8988T (cell line): ENCODE data around the gene APLNR.
"Not testable (repeated sequence)": the region's sequence is repeated elsewhere in the genome, so short reads cannot be mapped to it uniquely, and the experiment has no call there.

Experiments used
- DNase-seq: peaks from one replicate; pipeline ENCODE4 v3.0.0; 2011

The APLNR gene

DNA sequence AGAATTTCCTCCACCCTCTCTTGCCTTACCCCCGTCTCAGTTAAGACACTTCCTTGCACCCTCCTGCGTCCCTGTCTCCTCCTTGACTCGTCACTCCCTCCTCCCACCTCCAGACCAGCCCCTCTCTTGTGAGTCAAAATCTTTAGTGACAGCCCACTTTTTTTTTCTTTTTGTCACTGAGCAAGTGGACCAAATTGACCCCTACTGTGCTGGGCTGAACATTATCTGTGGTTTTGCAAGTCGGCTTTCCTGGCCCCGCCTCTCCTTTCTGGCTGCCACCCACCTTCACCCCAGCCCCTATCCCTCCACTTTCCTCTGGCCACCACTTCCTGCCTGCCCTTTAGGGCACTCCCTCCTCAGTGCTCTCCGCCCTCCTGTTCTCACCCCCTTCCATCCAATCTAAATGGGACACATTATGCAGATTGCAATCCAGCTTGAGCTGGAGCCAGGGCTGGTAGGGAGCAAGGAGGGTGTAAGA, at the start of gene APLNR:
Gene APLNR (minus strand): TSS at position 47 of the 478 bp plus-strand sequence. CDS start 246 bp downstream, outside the sequence.
- no peak for DNase-seq

DNA sequence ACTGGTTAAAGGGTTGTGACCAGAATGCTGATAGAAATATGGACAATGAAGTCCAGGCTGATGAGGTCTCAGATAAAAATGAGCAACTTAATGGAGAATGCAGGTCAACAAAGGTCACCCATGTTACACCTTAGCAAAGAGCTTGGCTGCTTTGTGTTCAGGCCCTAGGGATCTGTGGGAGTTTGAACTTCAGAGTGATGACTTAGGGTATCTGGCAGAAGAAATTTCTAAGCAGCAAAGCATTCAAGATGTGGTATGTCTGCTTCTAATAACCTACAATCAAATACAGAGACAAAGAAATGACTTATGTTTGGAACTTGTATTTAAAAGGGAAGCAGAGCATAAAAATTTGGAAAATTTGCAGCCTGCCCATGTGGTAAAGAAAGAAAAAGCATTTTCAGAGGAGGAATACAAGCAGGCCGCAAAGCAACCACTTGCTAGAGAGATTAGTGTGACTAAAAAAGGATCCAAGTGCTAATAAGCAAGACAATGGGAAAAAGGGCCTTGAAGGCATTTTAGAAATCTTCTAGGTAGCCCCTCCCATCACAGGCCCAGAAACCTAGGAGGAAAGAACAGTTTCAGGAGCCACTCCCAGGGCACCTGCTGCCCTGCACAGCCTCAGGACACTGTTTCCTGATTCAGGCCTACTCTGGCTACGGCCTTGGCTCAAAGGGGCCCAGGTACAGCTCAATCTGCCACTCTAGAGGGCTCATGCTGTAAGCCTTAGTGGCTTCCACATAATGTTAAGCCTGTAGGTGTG, 46.4 kb upstream of the APLNR start:
- no peak for DNase-seq

DNA sequence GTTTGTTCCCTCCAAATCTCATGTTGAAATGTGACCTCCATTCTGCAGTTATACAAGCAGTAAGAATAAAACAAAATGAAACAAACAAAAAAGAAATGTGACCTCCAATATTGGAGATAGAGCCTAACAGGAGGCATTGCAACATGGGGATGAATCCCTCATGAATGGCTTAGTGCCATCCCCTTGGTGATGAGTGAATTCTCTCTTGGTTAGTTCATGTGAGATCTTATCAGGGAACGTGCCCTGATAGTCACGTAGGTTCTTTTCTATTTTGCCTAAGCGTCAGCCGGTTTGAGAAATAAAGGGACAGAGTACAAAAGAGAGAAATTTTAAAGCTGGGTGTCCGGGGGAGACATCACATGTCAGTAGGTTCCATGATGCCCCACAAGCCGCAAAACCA, 44.5 kb upstream of the APLNR start:
- DNase-seq = not testable (repeated sequence)

DNA sequence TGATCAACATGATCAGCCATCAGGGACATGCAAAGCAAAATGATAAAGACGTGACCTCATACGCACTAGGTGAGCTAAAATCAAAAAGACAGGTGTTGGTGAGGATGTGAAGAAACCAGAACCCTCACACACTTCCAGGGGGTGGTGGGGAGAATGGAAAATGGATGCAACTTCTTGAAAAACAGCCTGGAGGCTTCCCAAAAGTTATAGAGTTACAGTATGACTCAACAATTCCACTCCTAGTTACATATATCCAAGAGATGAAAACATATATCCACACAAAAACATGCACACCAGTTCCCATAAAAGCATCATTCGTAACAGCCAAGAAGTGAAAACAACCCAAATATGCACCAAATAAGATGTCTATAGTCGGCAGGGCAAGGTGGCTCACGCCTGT, 42.1 kb upstream of the APLNR start:
- DNase-seq = no peak

DNA sequence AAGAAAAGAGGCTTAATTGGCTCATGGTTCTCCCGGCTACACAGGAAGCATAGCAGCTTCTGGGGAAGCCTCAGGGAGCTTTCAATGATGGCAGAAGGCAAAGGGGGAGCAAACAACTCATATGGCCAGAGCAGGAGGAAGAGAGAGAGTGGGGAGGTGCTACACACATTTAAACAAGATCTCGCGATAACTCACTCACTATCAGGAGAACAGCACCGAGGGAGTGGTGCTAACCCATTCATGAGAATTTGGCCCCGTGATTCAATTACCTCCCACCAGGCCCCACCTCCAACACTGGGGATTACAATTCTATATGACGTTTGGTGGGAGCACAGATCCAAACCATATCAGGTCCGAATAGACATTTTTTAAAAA, 41.7 kb upstream of the APLNR start:
- DNase-seq = no peak

DNA sequence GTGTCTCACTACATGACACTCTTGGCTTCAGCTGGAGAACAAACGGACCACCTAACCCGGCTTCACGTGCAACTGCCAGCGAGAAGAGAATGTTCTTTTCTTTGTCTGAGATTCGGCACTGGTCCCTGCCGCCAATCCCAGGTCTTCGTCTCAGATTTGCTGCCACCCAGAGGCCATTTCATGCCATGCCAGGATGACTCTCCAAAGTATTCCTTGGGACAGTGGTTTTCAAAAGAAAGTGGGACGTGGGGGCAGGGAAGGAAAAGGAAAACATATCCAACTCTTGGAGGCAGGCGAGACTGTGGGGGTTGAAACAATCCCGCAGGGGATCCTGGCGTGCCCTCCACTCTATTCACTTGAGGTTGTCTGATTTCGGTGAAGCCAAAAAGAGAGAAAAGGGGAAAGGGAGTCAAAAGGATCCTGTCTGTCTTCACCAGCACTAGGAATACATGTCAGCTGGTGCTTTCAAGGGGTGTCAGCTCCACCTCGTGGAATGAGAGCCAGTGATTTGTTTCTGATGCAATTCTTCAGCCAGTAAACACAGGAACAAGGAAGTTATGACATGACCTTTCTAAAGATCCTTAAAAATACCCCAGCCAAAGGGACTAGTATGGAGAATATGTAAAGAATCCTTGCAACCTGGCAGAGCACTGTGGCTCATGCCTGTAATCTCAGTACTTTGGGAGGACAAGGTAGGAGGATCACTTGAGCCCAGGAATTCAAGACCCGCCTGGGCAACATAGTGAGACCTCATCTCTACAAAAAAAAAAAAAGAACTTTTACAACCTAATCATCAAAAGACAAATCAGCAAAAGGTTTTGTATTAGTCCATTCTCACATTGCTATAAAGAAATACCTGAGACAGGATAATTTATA, 41.0 kb upstream of the APLNR start:
- DNase-seq = peak; percentile 64

DNA sequence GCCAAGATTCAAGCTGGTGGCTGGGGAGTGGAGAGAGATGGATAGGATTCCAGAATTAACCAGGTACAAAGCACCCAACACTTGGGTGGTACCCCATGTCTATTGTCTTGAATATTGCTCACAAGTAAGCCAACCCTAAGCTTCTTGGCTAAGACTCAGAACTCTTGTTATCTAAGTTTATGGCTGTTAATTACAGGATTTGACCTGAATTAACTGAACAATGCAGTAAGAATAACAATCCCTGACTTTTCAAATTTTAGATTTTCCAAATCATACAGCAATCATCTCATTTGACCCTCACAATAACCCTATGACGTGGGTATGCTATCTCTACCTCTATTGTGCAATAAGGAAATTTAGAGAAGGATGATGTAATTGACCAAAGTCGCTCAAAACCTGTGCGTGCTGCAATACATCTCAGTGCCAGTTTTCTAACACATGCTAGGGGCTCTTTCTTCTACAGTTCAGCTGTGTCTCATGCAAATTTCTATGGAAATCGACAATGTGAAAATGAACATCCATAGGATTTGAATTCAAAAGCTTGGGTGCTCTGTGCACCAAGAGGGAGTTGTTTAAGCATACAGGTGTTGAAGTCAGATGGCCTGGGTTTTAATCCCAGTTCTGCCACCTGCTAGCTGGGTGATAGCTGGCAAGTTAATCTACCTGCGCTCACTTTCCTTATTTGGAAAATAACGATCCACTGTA, 40.1 kb upstream of the APLNR start:
- DNase-seq = no peak

DNA sequence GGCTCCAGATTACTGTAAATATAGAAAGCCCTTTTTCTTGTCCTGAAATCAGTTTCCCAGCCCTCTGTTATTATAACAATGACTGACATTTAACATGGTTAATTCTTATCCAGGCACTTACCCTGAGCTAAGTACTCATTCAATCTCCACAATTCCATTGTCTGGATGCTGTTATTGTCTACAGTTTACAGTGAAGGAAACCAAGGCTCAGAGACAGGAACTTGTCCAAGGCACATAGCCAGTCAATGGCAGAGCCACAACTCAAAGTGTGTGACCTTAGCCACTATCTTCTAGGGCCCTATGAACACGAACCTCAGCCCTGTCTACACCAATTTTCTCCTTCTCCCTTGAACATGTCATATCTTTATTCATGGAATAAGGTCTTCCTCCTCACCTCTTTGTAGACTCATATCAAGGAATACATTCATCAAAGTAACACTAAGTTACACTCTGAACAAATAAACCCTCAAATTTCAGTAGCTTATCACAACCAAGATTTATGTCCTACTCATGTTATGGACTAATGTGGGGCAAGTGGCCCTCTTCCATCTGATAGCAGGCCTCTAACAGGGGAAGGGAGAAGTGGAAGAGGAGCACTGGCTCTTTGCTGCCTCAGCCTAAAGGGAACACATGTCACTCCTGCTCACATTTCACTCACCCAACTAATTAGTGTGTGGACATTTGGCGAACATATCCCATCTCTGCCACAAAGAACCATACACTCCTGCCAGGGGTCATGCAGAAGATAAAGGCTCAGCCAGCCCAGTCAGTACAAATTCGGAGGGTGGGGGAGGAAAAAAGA, 39.3 kb upstream of the APLNR start:
- no peak for DNase-seq

DNA sequence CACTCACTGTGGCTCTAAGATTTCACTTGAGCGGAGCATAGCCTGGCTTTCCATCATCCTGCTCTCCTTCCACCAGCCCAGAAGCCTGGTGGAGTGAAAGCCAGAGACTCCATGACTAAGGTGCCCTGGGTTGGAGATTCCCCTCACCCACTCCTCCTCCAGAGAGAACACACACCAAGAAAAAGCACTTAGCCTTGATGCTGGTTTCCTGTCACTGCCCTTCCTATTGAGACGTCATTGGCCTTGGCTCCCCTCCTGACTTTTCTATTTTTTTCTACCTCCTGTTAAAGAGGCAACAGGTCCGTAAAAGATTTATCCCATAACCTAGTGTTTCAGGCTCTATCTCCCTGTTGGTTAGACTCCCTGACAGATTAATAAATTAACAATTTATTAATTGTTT, 38.5 kb upstream of the APLNR start:
- DNase-seq = no peak

DNA sequence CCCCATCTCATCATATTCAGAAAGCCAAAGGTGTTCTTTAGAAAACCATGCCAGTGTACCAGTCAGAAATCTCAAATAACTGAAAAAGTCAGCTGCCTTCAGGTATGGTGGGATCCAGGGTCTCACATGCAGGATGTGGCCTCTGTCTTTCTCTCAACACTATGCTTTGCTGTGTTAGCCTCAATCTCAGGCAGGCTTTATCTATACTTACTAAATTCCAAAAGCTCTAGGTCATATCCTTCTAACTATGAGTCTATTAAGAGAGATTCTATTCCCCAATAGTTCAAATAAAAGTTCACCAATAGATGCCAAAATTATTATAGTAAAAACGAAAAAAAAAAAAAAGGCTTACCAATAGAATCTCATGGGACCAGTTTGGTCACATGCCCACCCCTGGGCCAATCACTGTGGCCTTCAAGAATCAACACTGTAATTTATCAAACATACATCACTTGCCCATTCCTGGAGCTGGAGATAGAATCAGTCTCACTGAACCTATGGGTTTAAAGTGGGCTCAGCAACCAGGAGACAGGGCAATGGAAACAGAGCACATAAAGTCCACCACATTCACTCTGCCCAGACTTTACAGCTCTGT, 38.0 kb upstream of the APLNR start:
- DNase-seq = no peak

DNA sequence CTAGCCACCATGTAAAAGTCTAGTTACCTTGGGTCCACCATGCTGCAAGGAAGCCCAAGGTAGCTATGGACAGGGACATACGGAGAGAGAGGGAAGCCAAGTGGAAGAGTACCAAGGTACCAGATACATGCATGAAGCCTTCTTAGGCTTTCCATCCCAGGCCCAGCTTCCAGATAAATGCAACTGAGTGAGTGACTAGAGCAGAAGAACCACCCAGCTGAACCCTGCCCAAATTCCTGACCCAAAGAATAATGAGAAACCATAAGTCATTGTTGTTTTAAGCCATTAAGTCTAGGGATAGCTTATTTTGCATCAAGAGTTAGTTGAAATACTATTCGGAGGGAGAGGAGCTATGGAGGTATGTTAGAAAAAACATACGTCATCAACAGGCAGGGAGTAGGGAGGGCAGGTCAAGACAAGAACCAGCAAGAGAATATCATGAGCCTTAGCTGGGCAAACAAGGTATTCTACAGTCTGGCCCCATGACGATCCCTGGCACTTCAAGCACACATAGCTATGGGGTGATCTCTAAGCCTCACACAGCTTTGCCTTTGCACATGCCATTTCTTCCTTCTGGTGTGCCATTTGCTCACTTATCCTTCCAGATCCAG, 36.5 kb upstream of the APLNR start:
- no peak for DNase-seq

DNA sequence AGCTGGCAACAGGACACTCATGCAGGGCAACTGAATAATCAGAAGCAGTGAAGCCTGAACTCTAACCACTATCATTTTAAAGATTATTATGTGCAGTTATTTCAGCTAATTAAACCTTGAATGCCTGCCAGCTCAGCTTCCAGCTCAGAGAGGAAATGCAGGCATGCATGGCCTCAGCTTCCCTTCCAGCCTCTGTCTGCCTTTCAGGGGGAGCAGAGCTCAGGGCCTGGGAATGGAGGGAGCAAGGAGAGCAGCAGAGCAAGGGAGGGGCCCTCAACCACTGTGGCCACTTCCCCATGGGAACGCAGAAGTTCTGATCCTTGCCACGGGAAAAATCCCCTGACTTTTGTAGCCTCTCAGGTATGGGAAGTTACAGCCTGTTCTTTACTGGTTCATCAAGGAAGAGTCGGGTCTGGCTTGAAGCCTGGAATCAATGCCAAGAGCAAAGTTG, 32.5 kb upstream of the APLNR start:
- no peak for DNase-seq

DNA sequence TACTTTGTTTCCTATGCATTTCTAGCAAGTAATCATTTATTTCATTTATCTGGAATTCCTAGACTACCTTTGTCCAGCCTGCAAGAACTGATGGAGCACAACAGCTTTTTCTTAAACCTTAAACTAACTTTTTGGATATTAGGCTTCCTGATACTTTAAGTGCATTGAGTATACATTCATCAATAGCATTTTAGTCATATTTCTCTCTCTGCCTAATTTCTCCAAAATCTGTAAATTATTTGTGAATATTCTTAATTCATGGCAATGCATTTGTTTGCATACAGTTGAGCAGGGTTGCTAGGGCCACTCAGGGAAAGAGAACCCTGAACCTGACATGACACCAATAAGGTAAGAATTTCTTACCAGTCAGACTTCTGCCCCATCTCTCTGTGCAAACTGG, 29.1 kb upstream of the APLNR start:
- DNase-seq = no peak

DNA sequence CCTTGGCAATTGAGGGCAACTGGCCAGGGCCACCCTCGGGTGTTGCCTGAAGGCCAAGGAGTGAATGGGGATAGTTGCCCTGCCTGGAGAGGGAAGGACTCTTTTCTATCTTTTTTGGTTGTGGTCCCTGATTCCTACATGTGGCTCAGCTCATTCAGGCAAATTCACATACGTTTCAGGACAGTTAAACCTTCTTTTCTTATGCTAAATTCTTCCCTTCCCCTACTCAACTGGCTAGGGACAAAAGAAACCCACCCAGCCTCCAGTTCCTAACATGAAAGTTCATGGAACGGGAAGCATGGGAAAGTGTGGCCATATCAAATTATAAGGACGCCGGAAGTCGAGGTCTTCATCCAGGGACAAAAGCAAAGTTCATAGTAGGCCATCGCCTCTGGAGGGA, 26.3 kb upstream of the APLNR start:
- DNase-seq = no peak

DNA sequence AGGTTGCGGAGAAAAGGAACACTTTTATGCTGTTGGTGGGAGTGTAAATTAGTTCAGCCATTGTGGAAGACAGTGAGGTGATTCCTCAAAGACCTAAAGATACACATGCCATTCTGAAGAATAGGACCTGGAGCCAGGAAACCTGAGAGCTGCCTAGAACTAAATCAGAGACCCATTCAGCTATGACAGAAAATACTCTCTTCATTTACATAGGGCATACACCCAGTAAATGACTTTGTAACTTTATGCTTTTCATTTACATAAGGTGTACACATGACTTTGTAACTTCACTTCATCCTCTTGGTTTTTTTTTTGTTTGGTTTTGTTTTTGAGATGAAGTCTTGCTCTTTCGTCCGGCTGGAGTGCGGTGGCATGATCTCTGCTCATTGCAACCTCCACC, 25.1 kb upstream of the APLNR start:
- DNase-seq = no peak

DNA sequence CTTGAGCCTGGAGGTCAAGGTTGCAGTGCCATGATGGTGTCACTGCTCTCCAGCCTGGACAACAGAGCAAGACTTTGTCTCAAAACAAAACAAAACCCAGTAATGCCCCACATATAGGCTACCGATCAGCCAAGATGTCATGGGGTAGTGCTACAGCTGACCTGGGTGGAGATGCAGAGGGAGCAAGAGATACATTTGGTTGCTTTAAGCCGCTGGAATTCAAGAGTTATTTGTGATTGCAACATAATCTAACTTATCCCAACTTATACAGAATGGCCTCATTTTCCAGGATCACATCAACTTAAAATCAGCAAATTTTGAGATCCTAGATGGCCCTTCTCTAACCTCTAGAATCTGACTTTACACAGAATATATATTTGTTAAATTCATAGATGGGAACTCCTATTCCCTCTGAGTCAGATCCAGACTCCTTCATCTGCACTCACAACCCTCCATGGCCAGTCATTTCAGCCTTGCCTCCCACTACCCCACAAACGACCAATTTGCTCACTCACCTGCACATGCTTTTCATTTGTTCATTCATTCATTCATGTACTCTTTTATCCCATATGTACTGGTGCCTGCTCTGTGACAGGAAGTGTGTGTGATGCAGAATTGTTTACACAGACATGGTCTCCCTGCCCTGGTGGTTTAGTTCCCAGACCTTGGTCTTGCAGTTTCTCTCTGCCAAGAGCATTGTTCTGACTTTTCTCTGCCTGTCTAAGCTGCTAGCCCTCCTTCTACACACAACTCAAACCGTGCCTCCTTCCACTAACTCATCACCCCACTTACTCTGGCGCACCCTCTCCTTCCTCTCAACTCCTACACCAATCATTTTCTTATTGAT, 24.1 kb upstream of the APLNR start:
- no peak for DNase-seq

DNA sequence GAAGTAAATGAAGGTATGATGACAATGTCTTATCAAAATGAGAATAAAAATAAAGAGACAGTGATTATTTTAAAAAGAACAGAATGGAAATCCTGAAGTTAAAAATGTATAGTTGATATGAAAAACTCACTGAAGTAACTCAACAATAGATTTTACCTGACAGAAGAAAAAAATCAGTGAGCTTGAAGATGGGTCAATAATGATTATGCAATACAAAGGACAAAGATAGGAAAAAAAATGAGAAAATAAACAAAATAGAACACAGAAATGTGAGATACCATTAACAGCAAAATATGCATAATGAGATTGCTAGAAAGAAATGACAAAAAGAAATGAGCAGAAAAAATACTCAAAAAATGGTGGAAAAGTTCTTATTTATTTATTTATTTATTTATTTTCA, 19.1 kb upstream of the APLNR start:
- no peak for DNase-seq

DNA sequence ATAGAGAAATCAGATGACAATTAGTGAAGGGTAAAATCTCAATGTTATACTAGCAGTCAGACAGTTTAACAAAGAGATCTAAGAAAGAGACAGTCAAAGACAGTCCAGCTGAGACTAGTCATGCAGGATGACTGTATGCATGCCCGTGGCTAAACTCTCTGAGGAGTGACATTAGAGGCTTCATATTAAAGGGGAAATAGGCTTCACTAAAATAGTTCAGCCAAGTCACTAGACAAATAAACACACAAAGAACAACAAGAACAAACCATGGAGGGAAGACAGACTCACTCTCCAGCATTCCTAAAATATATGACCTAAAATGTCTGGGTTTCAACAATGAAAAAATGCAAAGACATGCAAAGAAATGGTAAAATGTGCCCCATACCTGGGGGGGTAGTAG, 18.6 kb upstream of the APLNR start:
- DNase-seq = no peak

DNA sequence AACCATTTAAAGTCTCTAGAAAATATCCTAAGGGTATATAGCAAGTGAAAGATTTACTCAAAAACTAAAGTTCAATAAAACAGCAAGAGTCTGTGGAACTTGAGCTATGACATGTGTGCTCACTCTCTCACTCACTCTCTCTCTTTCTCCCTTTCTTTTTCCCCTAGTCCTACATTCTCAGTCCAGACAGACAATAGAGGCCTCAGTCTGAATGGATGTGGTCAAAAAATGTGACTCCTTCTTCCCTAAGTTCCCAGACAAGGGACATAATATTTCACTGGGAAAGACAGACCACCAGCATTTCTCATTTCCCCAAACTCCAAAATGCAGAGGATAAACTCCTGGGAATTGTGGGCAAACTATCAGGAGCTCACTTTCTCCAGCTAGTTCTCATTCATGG, 17.6 kb upstream of the APLNR start:
- DNase-seq = no peak

DNA sequence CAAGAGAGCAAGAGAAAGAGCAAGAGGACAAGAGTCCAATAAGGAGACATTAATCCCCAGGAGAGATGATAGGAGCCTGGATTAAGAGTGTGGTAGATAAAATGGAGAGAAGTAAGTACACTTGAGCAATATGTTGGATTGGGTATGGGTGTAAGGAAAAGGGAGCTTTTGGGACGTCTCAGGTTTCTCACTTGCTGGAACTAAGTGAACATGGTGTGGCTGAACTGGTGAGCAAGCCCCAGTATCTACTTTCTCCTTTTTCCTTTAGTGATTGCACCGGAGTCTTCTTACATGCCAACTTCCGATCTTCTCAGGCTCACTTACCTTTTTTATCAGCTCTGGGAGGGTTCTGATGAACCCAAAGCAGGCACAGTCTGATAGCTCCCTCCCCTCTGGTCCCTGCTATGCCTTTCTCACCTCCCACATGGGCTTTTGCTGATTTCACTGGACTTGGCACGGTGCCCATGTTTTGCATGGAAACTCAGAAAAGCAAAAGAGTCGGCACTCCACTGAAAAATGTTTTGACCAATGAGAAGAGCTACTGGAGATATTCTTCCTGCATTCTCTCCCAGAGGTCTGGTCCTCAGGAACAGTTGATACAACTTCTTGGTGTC, 14.5 kb upstream of the APLNR start:
- no peak for DNase-seq
